Measurements from ENCODE around the gene IL21.

The IL21 gene

GRCh38 chr4:122652379-122652778 is 31.5 kb upstream of the IL21 start:
- TF ChIP-seq CTCF (IDR thresholded peaks at IDR 0.05) (peak; percentile 76), ZFX (IDR thresholded peaks at IDR 0.05; ENCODE audit: borderline replicate concordance) (no peak)
- no peak overlapping the region for H3K27ac ChIP-seq

GRCh38 chr4:122650148-122650547 is 29.3 kb upstream of the IL21 start:
- TF ChIP-seq CTCF (IDR thresholded peaks at IDR 0.05): no peak
- no peak overlapping the region for H3K27ac ChIP-seq

- no peak overlapping the region for H3K27ac ChIP-seq
- TF ChIP-seq ZFX (IDR thresholded peaks at IDR 0.05; ENCODE audit: borderline replicate concordance): no peak
Observed at GRCh38 chr4:122647656-122648055, 26.8 kb upstream of the IL21 start.

- H3K27ac ChIP-seq: no peak overlapping the region
- TF ChIP-seq ZFX (IDR thresholded peaks at IDR 0.05; ENCODE audit: borderline replicate concordance) (no peak), CTCF (IDR thresholded peaks at IDR 0.05) (no peak)
Observed at GRCh38 chr4:122643257-122643656, 22.4 kb upstream of the IL21 start.

- TF ChIP-seq CTCF (IDR thresholded peaks at IDR 0.05) (no peak), ZFX (IDR thresholded peaks at IDR 0.05; ENCODE audit: borderline replicate concordance) (no peak)
- no peak overlapping the region for H3K27ac ChIP-seq
Observed at GRCh38 chr4:122639181-122639580, 18.3 kb upstream of the IL21 start.

- TF ChIP-seq ZFX (IDR thresholded peaks at IDR 0.05; ENCODE audit: borderline replicate concordance): no peak
- TF ChIP-seq CTCF (IDR thresholded peaks at IDR 0.05): no peak
- H3K27ac ChIP-seq: no peak overlapping the region
Observed at GRCh38 chr4:122636697-122637096, 15.8 kb upstream of the IL21 start.

GRCh38 chr4:122635205-122635604 is 14.3 kb upstream of the IL21 start:
- no peak overlapping the region for H3K27ac ChIP-seq
- TF ChIP-seq CTCF (IDR thresholded peaks at IDR 0.05): no peak
- no peak for TF ChIP-seq ZFX (IDR thresholded peaks at IDR 0.05; ENCODE audit: borderline replicate concordance)

- no peak for TF ChIP-seq ZFX (IDR thresholded peaks at IDR 0.05; ENCODE audit: borderline replicate concordance)
- TF ChIP-seq CTCF (IDR thresholded peaks at IDR 0.05): no peak
Observed at GRCh38 chr4:122633211-122633610, 12.3 kb upstream of the IL21 start.

More at GRCh38 chr4:122633211-122633610, 12.3 kb upstream of the IL21 start:
- H3K27ac ChIP-seq: no peak overlapping the region

Measured in 22Rv1 (cell line).